NCI-H510A (cell line): ENCODE data around the gene PSG7.
"Not testable (repeated sequence)": the region's sequence is repeated elsewhere in the genome, so short reads cannot be mapped to it uniquely, and the experiment has no call there.

Experiments
- DNase-seq: peaks from one replicate; lab custom pipeline; 2025; lab: John Stamatoyannopoulos, UW

The PSG7 gene

DNA sequence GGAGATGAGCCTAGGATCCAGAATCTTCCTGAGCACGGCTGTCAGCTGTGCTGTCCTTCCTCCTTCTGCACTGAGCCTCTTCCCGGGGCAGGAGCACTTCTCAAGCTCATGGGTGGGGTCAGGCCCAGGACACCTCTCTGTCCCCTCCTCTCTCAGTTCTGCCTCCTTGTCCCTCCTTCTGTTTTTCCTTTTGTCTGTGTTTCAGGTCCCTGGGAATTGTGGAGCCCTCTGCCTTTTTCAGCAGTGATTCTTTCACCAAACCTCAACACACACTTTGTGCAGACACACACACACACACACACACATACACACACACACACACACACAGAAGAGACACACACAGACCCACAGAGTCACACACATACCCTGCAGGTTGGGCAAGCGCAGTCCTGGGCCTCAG lies at the start of gene PSG7:
Gene PSG7, minus strand, starts transcription at position 101 of the 400 bp plus-strand sequence. CDS start 131 bp downstream, outside the sequence.
- not testable (repeated sequence) for DNase-seq

DNA sequence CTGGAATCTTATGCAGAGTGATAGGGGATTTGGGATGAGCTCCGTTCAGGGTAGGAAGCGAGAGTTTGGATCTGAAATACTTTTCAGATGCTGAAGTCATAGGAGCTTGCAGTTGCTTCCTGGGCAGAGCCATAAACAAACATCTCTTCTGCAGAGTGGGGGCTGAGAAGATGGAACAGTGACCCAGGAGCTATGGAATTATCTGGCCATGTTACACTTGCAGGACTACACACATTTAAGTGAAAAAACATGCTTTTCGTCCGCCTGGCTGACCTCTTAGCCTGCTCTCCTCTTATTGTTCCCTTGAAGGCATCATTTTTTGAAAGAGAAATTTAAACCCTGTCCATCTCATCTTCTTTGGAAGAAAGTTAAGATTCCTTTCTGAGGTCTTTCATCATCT lies 48.6 kb upstream of the PSG7 start:
- DNase-seq: no peak

DNA sequence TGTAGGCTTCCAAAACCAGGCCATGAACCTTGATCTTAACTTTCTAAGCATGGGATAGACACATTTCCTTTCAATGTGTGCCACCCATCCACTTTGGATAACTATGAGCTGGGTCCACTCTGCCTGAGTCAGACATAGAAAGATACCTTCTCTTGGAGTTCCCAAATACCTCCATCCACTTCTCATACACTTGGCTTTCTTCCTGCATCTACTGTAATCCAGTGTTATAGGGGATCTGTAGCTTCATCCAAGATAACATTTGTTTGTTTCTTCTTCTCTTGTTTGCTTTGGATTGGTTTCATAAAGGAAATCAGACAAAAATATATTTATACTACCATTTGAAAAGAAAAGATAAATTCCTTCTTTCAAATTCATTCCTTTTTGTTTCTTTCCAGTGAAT lies 45.1 kb upstream of the PSG7 start:
- DNase-seq: not testable (repeated sequence)

DNA sequence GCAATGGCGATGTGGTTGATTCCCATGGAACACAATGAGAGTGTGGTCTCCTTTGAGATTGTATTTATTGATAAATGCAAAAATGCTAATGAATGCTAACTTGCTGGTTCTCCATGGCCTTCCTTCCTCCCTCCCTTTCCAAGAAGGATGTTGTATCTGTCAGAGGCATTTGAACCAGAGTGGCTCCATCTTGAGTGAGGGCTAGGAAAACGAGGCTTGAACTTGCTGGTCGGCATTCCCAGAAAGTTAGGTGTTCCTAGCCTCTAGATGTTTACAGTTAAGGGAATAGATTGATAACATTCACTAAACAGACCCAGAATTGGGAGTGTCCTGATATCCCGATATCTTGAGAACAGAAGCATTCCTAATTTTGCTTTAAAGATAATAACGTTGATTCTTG lies 34.4 kb upstream of the PSG7 start:
- not testable (repeated sequence) for DNase-seq

DNA sequence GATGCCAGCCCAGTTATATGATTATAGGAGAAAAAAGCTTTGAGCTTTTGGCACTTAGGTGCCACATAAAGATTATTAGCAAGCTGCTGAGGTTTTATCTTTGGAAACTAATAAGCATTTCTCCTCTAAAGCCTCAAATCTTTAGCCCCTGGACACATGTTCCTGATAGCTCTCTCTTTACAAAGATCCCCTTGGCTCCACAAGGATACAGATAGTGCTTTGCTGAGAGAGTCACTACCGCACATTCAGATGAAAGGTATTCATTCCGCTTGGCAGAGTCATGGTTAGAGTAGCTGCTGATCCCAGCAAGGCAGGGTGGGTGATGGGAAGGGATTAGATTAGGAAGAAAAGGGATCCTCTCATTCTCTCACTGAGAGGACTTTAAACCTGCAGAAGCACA lies 28.2 kb upstream of the PSG7 start:
- DNase-seq: no peak

DNA sequence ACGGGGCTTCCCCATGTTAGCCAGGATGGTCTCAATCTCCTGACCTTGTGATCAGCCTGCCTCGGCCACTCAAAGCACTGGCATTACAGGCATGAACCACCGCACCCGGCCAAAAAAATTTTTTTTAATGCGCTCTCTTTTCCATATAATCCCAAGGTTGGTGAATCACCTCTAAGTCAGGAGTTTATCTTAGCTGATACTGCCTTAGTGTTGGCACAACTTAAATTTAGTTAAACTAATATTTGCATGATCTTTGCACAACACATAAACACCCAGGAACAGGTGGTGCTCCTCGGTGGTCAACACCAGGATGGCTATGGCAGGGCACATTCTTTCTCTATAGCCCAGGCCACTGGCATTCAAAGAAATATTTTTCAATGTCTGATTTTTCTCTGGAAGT lies 24.1 kb upstream of the PSG7 start:
- DNase-seq: no peak

DNA sequence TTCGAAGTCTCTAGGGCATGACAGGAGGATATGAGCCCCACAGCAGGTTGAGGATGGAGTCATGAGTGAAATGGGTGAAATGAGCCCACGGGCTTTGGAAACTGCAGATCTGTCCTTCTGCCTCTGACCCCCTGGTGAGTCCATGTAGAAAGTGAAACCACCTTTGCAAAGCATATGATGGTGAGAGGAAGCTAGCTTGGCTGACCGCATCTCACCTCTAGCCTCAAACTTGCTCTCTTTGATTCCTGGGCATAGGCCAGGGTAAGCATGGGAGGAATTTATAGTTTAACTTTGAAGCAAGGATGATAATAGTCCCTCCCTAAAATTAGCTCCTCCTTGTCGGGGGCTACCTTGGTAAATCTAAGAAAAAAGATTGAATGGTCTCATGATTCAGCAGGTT lies 15.1 kb upstream of the PSG7 start:
- DNase-seq: not testable (repeated sequence)

DNA sequence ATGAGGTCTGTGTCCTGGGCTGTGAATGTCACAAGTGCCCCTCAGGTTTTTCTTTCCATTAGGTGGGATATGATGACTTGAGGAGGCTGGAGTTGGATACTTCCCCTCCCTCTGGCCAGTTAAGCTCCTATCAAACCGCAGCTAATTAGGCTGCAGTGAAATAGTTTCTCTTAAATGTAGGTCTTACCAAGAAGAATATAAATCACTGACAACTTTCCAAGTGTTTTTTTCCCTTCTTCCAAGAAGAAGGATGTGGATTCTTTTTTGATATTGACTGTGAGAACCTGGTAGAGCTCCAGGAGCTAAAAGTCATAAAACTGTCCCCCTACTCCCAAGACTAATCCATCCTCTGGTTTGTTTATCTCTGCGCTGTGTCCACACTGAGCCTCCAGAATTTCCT lies 14.5 kb upstream of the PSG7 start:
- not testable (repeated sequence) for DNase-seq

DNA sequence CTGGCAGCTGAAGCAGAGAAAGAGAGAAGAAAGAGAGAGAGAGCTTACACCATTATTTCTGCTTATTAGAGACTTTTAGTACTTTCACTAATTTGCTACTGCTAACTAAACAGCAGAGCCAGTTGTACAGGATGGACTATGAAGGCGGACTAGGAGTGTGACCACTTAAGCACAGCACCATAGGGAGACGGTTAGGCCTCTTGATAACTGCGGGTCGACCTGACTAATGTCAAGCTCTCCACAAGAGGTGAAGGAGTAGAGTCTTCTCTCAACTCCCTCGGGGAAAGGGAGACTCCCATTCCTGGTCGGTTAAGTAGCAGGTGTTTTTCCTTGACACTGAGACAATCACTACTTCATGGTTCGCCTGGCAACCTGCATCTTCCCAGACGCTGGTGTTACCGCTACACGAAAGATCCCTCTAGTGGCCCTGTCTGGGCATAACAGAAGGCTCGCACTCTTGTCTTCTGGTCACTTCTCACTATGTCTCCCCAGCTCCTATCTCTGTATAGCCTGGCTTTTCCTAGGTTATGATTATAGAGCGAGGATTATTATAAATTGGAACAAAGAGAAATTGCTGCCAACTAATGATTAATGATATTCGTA lies 5.3 kb upstream of the PSG7 start:
- DNase-seq: no peak

DNA sequence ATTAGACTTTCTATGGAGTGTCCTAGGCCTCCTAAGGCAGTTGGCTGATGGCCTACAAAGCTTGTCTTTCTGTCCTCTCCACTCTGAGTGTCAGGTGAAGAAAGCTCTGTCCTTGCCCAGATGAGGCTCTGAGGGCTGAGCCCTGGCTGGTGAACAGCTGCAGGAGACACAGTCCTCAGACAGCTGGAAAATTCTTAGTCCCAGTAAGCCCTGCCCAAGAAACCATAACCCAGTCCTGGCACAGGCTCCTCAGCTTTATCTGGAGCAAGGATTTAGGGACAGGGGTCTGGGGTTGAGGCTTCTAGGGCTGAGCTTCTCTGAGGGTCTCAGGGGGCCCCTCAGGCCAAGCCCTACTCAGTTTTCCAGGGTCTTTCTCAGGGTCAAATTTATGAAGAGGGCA lies 2.3 kb downstream of the PSG7 start:
- DNase-seq: not testable (repeated sequence)

DNA sequence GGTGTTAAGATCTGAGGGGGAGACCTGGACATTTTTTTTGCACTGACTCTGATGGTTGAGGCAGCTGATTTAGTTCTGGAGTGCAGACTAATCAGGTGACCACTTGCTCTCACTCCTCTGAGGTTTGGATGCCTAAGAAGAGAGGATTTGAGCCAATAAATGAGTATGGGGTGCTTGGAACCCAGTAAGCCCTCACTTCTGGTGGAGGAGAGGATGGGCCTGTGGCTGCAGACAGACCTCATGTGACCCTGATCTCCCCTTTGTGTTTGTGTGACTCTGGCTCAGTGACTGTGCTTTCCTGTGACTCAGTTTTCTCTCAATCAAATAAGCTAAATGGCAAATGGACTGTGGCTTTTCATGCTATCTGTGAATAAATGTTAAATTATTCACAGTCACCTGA lies 2.8 kb downstream of the PSG7 start:
- not testable (repeated sequence) for DNase-seq

DNA sequence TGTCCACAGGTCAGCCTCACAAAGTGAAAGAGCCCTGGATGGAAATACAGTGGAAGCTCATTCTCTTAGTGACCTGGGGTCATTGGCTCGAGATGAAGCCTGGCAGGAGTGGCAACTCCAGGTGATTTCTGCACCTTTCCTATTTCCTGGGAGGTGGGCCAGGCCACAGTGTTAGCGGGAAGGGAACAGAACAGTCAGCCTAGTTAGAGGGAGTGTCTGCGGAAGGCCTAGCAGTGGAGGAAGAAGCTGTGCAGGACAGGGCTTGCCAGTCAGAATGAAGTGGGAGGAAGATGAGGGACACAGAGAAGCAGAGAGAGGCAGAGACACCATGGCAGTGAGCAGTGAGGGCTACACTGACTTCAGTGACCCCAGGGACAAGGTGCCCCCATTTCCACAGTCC lies 3.6 kb downstream of the PSG7 start:
- DNase-seq: not testable (repeated sequence)

DNA sequence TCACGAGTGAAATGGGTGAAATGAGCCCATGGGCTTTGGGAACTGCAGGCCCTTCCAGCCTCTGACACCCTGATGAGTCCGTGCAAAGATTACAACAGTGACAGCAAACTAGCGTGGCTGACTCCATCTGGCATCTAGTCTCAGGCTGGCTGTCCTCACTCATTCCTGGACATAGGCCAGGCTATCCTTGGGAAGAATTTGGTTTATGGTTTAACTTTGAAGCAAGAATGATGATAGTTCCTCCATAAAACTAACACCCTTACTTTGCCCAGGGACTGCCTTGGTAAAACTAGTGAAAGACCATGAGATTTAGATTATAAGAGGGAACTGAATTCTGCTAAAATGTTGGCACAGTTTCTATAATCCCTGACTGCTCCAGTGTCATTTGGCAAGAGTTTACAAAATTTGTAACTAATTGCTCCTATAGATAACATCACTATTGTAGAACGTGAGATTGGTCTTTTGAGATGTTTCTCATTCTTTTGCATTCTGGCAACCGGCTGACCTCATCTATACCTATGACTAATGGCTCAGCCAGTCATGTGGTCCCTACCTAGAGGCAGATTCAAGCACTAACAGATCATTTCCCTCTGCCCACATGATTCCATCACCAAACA lies 4.4 kb downstream of the PSG7 start:
- DNase-seq: not testable (repeated sequence)

DNA sequence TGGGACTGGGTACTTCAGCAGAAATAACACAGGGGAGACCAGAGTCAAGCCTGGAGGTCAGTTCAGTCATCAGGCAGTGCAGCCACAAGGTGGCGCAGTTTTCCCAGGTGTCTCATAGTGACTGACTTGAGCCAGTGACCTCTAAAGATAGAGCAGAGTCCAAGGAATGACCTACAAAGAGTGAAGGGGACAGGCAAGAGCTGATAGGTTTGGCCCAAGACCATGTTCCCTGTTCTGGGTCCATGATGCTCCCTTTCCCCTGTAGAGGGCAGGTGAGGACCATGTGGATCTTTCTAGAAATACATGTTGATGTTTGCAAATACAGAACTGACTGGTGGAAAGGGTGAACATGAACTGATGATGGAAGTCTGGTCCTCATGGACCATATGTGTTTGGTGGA lies 6.8 kb downstream of the PSG7 start:
- not testable (repeated sequence) for DNase-seq

DNA sequence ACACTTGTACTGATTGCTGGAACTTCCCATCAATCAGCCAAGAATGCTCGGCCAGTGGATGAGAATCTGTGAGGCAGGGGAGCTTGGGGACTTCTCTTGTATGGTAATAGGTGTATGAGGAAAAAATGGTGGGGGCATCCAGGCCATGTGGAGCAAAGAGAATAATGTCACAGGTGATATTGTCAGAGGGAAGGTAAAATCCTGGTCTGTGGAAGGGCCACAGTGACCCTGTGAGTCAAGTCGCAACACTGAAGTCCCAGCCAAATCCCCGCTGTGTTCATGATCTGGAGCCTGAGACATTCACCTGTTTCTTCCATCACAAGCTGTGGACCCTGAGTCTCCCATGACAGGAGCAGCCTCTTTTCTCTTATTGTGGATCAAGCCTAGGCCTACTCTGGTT lies 8.1 kb downstream of the PSG7 start:
- DNase-seq: no peak

DNA sequence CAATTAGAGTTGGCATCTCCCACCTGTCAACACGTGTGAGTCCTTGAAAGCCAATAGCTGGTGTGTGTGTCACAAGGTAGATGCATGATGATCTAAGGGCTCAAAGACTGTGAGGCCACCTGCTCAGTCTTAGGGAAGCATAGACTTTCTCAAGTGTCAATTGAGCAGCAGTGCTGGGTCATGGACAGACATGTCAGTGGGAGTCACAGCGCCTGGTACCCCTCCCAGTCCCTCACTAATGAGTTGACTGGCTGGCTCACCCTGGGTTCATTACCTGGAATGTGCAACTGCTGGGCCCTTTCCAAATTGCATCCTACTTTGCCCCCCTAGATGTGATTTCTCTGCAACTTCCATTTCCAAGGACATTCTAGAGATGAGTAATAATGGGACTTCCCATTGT lies 10.2 kb downstream of the PSG7 start:
- no peak for DNase-seq

DNA sequence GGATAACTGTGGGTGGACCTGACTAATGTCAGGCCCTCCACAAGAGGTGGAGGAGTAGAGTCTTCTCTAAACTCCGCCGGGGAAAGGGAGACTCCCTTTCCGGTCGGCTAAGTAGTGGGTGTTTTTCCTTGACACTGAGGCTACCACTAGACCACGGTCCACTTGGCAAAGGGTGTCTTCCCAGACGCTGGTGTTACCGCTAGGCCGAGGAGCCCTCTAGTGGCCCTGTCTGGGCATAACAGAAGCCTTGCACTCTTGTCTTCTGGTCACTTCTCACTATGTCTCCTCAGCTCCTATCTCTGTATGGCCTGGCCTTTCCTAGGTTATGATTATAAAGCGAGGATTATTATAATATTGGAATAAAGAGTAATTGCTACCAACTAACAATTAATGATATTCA lies 13.9 kb downstream of the PSG7 start:
- not testable (repeated sequence) for DNase-seq

DNA sequence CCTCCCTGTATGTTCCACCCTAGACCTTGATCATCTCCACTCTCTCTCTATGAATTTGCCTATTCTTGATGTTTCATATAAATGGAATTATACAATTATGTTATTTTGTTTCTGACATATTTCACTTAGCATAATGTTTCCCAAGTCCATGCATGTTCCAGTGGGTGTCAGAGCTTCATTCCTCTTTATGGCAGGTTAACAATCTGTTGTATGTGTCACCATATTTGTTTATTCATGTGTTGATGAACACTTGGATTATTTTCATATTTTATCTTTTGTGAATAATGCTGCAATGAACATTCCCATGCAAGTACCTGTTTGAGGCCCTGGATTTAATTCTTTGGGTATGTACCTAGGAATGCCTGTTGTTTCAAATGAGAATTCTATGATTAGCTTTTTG lies 16.0 kb downstream of the PSG7 start:
- not testable (repeated sequence) for DNase-seq

DNA sequence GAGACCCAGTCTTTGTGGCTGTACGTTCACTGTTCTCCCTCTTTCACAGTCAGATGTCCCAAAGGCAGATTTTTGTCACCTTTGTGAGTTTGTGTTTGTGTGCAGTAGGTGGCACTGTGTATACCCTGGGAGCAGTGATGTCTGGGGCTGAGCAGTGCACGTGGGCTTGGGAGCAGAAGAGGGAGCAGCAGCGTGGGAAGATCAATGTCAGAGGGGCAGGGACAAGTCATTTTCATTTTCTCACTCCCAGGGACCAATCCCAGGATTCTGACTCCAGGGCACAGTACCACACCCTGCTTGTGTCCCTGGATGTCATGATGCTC lies 17.3 kb downstream of the PSG7 start:
- no peak for DNase-seq

DNA sequence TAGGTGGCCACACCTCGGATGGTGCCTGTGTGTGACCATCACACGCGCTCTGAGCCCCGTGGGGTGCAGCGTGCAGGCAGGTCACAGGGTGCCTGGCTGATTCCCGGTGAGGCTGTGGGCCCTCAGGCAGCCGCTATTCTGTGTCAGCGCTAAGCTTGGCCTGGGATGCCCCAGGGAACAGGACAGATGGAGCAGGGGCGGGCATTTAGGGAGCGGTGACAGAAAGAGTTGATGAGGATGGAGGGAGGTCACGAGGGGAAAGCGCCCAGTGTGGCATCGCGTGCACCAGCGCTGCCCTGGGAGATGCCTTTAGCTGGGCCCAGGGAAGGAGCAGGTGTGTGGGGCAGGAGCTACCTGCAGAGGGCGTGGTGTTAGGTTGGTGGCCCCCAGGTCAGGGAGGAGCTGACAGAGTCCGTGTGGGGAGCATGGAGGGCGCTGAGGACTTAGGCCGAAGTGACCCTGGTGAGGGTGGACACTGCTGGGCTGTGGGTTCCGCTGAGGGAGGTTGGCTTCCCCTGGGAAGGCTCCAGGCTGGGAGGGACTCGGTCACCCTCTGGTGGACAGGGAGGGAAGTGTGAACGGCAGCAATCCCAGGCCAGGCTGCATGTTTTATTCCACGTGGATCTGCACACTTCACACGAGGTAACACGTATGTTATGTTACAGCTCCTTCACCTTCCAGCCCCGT lies 17.8 kb downstream of the PSG7 start:
- not testable (repeated sequence) for DNase-seq

DNA sequence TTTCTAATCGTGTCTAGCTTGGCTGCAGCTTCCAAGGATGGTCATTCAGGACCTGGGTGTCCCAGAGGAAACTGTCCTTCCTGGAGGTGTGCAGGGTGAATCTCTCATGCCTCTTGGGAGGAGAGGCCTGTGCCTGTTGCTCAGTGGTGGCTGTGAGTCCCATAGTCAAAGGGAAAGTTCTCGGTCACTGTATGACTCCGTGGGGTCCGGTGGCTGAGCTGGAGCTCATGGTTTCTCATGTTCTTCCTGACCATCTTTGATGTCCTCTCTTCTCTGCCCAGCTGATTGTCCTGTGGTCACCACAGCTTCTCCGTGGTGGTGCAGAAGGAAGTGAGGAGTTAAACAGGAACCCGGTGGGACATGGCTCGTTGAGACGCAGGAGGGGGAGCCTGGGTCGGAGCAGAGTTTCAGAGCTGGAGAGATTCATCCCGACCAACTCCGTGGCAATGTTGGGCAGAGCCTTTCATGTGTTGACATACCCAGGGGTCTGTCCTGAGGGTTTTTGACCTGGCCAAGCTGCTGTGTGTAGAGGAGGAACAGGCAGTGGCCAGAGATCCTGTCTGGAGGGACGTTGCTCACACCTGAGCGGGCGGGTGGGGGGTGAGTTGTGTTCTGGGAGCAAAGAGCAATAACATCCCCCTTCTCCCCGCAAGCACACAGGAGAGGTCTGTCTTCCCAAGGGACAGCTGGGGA lies 18.5 kb downstream of the PSG7 start:
- not testable (repeated sequence) for DNase-seq

DNA sequence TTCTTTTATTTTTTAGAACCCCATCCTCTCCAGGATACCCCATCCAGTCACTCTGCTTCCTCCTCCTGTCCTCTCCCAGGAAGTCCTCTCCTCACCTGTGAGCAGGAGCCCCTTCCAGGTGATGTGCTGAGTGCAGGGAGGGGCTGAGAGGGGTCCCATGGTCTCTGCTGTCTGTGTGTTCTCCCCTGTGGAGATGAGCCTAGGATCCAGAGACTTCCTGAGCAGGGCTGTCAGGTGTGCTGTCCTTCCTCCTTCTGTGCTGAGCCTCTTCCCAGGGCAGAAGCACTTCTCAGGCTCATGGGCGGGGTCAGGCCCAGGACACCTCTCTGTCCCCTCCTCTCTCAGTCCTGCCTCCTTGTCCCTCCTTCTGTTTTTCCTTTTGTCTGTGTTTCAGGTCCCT lies 19.4 kb downstream of the PSG7 start, which contains the start of gene PSG6:
Gene PSG6, minus strand, starts transcription at position 261 of the 400 bp plus-strand sequence. Its CDS starts 102 bp downstream, at position 159.
- not testable (repeated sequence) for DNase-seq

DNA sequence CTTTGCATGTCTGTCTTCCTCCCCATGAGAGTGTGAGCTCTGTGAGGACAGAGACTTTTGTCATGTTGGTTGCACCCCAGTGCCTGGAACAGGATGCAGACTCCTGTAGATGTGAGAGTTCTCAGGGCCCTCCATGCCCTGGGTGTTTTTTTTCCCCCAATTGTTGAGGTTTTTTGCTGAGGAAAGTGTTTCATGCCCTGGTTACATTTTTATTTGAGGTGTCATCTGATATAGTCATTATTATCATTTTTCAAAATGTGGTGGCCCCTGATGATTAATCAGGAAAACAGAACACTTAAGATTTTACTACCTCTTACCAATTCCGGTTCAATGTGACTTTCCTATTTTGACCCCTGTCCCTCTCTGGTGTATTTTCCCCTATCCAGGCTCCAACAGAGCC lies 20.1 kb downstream of the PSG7 start:
- DNase-seq: not testable (repeated sequence)
